Effector memory CD8-positive, alpha-beta T cell (primary cell): Measurements from ENCODE around the gene GPANK1.
A peak's percentile ranks its signal among the peaks of the same experiment; 100 is the strongest.

Experiments used
- ATAC-seq: fragments of 150-1000 bp; cut with Tn5 transposase; replicated peaks from 2 replicates; pipeline ENCODE4 v1.10.0; 2021; ENCODE audit warnings: mild to moderate bottlenecking, moderate library complexity
- DNase-seq, 3 experiments: peaks; one replicate each; pipeline ENCODE4 v3.0.0; 2021
- H3K27ac Mint-ChIP-seq, 2 donors: one replicate each; pipeline ENCODE4 v1.8.0; 2022; ENCODE audit warnings: mild to moderate bottlenecking in 2 of 2, mixed read lengths in 2 of 2, moderate library complexity in 2 of 2
- H3K27me3 Mint-ChIP-seq, 2 donors: one replicate each; pipeline ENCODE4 v1.8.0; 2022; ENCODE audit warnings: mixed read lengths in 2 of 2
- H3K36me3 Mint-ChIP-seq: one replicate; pipeline ENCODE4 v1.8.0; 2022; ENCODE audit warnings: mild to moderate bottlenecking, moderate library complexity, mixed read lengths; ENCODE audit not compliant: insufficient read depth
- H3K4me1 Mint-ChIP-seq, 2 donors: one replicate each; pipeline ENCODE4 v1.8.0; 2022; ENCODE audit warnings: low read depth in 2 of 2, mixed read lengths in 2 of 2
- H3K4me3 Mint-ChIP-seq, 2 donors: one replicate each; pipeline ENCODE4 v1.8.0; 2022; ENCODE audit warnings: mild to moderate bottlenecking in 2 of 2, mixed read lengths in 2 of 2, moderate library complexity in 2 of 2
- H3K9me3 Mint-ChIP-seq, 2 donors: one replicate each; pipeline ENCODE4 v1.8.0; 2022; ENCODE audit warnings: mixed read lengths in 2 of 2

Gene GPANK1

DNA sequence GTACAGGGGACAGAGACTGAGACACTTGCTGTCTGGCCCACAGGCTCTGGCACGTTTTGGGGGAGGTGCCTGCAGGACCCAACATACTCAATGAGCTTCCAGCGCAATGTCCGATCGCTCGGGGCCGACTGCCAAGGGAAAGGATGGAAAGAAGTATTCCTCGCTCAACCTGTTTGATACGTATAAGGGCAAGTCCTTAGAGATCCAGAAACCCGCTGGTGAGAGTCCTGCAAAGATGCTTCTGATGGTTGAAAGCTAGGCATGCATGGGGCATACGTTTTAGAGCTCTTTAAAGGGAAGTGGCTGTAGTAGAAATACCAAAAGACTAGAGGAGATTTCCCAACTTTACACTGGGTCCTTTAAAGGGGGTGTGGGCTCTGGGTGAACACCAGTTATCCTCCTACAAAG, 42.1 kb downstream of the GPANK1 start:
- H3K9me3 Mint-ChIP-seq: no peaks in the 10 kb centered on the region
- H3K36me3 Mint-ChIP-seq: peaks cover 72% of the 10 kb centered on the region
- H3K27me3 Mint-ChIP-seq: no peaks in the 10 kb centered on the region
- H3K4me1 Mint-ChIP-seq: peaks cover 21 to 31% of the 10 kb centered on the region in 2 donors
- ATAC-seq (no peak), DNase-seq (no peak)
- H3K4me3 Mint-ChIP-seq: peak overlapping the region in 1 of 2 donors; percentile 85
- H3K27ac Mint-ChIP-seq: peak overlapping the region; percentile 90 to 92

DNA sequence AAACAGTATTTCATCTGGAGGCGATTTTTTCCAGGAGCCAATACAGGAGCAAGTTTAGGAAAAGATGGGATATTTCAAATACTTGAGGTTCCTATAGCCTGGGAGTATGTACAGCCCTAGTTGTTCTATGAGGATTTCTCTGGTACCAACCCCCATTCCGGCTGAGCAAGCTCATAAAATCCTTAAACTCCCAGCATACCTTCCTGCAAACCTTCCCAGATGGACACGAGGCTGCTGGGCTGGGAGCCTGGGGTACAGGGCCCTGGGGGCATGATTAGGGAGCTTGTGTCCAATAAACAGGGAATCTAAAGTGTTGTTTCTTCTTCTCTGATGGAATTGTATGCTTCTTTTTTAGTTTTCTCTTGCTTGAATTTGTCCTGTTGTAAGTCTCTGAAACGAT, 42.8 kb downstream of the GPANK1 start:
- H3K9me3 Mint-ChIP-seq: no peaks in the 10 kb centered on the region

GRCh38 chr6:31621320-31621939, 43.4 kb downstream of the GPANK1 start:
- Mint-ChIP-seq H3K27me3 (no peaks in the 10 kb centered on the region), H3K9me3 (no peaks in the 10 kb centered on the region), H3K36me3 (peaks cover 60% of the 10 kb centered on the region), H3K4me1 (peaks cover 18 to 26% of the 10 kb centered on the region in 2 donors), H3K27ac (peak overlapping the region; percentile 90 to 92), H3K4me3 (peak overlapping the region; percentile 73 to 85)
- no peak for ATAC-seq
- DNase-seq: no peak

More for the DNA sequence above, 42.8 kb downstream of the GPANK1 start:
- ATAC-seq (no peak), DNase-seq (no peak)
- peaks cover 18 to 24% of the 10 kb centered on the region in 2 donors for H3K4me1 Mint-ChIP-seq
- H3K36me3 Mint-ChIP-seq: peaks cover 65% of the 10 kb centered on the region
- peak overlapping the region; percentile 90 to 92 for H3K27ac Mint-ChIP-seq
- no peaks in the 10 kb centered on the region for H3K27me3 Mint-ChIP-seq
- peak overlapping the region; percentile 73 to 85 for H3K4me3 Mint-ChIP-seq

GRCh38 chr6:31620586-31621319, 44.0 kb downstream of the GPANK1 start, which contains the start of gene PRRC2A:
Gene PRRC2A, plus strand, starts transcription at chr6:31620715. Its CDS starts 2,075 bp downstream, at chr6:31622790.
- Mint-ChIP-seq H3K4me3 (peak within 1 kb of the TSS; percentile 76 to 85), H3K27ac (peak within 1 kb of the TSS; percentile 90 to 92), H3K4me1 (peaks cover 18 to 23% of the 10 kb centered on the region in 2 donors), H3K36me3 (peaks cover 53% of the 10 kb centered on the region), H3K9me3 (no peaks in the 10 kb centered on the region), H3K27me3 (no peaks in the 10 kb centered on the region)
- no peak for DNase-seq
- no peak for ATAC-seq

DNA sequence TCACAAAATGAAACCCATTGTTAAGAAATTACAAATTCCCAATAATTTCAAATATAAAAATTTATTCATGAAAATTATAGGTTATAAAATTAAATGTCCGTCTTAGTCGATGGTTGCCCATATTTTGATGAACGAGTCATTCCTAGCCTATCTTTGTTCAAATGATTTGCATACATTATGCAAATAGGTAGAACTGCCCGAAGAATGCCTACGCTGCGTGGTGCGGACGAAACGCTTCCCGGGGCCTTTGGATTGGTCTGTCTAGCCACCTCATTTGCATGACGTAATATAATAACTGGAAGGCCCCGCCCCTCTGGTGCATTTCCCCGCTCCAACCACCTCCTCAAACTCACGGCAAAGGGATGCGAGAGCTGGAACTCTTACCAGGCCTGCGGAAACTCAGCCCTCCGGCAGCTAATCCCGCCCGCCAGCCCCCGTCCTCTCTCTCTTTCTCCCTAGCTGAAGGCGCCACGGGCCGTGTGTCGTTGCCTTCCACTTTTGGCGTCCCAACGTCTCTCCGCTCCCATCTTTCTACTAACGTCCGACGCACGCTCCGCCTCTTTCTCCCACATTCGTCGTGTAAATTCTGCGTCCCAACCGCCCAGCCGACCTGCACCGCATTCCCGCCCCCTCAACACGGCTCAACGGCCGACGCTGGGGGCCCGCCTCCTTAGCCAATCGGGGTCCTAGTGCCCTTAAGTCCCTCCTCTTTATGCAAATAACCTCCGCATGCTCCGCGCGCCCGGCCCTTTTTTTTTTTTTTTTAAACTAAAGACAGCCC, 44.8 kb downstream of the GPANK1 start:
- ATAC-seq: peak; percentile 84
- Mint-ChIP-seq H3K4me3 (peak overlapping the region; percentile 76 to 85), H3K36me3 (peaks cover 45% of the 10 kb centered on the region), H3K27ac (peak overlapping the region; percentile 90 to 92), H3K27me3 (no peaks in the 10 kb centered on the region), H3K9me3 (no peaks in the 10 kb centered on the region), H3K4me1 (peaks cover 18 to 23% of the 10 kb centered on the region in 2 donors)
- DNase-seq: peak; percentile 91 to 94 (median 93)

- DNase-seq: no peak
- H3K4me3 Mint-ChIP-seq: no peak overlapping the region
These were observed 47.8 kb downstream of the GPANK1 start for GRCh38 chr6:31617010-31617409.

DNA sequence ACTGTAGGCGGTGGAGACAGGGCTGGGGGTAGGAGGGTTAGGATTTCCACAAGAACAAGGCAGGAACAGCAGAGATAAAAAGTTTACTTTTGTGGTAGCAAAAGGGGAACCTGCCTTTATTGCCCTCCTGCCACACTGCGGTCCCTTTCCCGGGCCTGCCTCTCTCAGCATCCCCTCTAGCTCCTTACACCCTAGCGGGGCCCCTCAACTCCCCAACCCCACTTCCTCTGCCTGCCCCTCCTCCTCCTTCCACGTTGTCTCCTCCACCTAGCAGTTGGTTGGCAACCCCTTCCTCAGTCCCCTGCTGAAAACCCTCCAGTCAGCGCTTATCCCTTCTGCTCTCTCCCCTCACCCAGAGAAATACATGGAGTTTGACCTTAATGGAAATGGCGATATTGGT, 49.0 kb downstream of the GPANK1 start:
- DNase-seq (no peak), ATAC-seq (no peak)
- Mint-ChIP-seq H3K4me3 (peak overlapping the region; percentile 1 to 31), H3K36me3 (peaks cover 16% of the 10 kb centered on the region), H3K9me3 (no peaks in the 10 kb centered on the region), H3K27me3 (no peaks in the 10 kb centered on the region), H3K27ac (peak overlapping the region; percentile 3 to 35), H3K4me1 (peaks cover 3% of the 10 kb centered on the region in 2 donors)

More at GRCh38 chr6:31617010-31617409, 47.8 kb downstream of the GPANK1 start:
- Mint-ChIP-seq H3K27ac (no peak overlapping the region), H3K27me3 (no peaks in the 10 kb centered on the region), H3K4me1 (peaks cover 12 to 13% of the 10 kb centered on the region in 2 donors), H3K36me3 (peaks cover 24% of the 10 kb centered on the region), H3K9me3 (no peaks in the 10 kb centered on the region)
- no peak for ATAC-seq

DNA sequence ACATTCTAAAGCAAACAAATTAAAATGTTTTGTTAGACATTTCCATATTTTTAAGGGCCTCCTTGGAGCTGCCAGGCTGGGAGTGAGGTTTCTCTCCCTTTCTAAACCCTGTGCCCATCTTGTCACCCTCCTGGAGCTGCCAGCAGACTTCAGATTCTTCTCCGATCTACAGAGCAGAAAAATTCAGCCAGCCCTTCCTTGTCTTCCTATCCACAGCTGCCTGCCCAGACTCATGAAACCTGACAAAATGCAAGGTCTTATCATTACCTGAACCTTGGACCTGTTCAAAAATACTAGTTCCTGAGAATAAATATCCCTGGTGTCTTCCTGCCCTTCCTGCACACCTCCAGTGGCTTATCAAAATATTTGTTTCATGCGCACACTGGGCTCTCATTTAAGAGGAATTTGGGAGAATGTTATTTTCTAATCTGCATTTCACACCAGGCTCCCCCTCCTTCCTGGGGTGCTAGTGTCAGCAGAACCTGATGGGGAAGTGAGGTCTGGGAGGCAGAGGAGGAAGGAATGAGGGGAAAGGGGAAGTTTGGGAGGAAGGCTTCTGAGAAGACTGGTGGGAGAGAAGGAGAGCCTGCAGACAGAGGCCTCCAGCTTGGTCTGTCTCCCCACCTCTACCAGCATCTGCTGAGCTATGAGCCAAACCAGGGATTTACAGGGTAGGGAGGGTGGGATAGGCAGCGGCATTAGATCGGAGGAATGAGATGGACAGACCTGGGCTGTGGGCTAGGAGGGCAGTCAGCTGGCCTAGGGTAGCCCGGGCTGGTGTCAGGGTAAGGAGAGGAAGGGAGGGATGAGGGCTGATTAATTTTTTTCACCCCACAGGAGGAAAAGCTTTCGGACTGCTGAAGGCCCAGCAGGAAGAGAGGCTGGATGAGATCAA, 49.9 kb downstream of the GPANK1 start, which contains the start of gene AIF1:
AIF1 (plus strand) TSS at position 551 of the 895 bp plus-strand sequence; CDS start at position 647, 96 bp downstream.
- no peak for ATAC-seq
- peak within 1 kb of the TSS; percentile 20 to 35 for H3K27ac Mint-ChIP-seq

GRCh38 chr6:31614075-31614619, 50.6 kb downstream of the GPANK1 start:
- H3K27ac Mint-ChIP-seq: no peak overlapping the region
- H3K4me3 Mint-ChIP-seq: no peak overlapping the region

More for the DNA sequence above, 49.9 kb downstream of the GPANK1 start, which contains the start of gene AIF1:
- Mint-ChIP-seq H3K4me1 (peaks cover 3% of the 10 kb centered on the region in 2 donors), H3K4me3 (peak within 1 kb of the TSS; percentile 1 to 53), H3K36me3 (peaks cover 9% of the 10 kb centered on the region), H3K27me3 (no peaks in the 10 kb centered on the region), H3K9me3 (no peaks in the 10 kb centered on the region)
- DNase-seq: no peak

More at GRCh38 chr6:31614075-31614619, 50.6 kb downstream of the GPANK1 start:
- Mint-ChIP-seq H3K27me3 (no peaks in the 10 kb centered on the region), H3K4me1 (peaks cover 3% of the 10 kb centered on the region in 2 donors), H3K36me3 (peaks cover 11% of the 10 kb centered on the region), H3K9me3 (no peaks in the 10 kb centered on the region)
- DNase-seq (no peak), ATAC-seq (no peak)
